ENCODE data around the gene PIGN.

GRCh38 chr18:62189208-62189607 lies 2.4 kb upstream of the PIGN start:
- TF ChIP-seq, protein P1, sequence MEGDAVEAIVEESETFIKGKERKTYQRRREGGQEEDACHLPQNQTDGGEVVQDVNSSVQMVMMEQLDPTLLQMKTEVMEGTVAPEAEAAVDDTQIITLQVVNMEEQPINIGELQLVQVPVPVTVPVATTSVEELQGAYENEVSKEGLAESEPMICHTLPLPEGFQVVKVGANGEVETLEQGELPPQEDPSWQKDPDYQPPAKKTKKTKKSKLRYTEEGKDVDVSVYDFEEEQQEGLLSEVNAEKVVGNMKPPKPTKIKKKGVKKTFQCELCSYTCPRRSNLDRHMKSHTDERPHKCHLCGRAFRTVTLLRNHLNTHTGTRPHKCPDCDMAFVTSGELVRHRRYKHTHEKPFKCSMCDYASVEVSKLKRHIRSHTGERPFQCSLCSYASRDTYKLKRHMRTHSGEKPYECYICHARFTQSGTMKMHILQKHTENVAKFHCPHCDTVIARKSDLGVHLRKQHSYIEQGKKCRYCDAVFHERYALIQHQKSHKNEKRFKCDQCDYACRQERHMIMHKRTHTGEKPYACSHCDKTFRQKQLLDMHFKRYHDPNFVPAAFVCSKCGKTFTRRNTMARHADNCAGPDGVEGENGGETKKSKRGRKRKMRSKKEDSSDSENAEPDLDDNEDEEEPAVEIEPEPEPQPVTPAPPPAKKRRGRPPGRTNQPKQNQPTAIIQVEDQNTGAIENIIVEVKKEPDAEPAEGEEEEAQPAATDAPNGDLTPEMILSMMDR (IDR thresholded peaks at IDR 0.05): no peak
- TF ChIP-seq POLR2A (IDR thresholded peaks at IDR 0.05): no peak
